HG03139 (cell line): ENCODE results near the gene CABP1.

Source experiments
- ATAC-seq: cut with Tn5 transposase; IDR thresholded peaks from one replicate; pipeline ENCODE4 v1.9.1; 2021; ENCODE audit not compliant: unreplicated experiment

Gene CABP1

DNA sequence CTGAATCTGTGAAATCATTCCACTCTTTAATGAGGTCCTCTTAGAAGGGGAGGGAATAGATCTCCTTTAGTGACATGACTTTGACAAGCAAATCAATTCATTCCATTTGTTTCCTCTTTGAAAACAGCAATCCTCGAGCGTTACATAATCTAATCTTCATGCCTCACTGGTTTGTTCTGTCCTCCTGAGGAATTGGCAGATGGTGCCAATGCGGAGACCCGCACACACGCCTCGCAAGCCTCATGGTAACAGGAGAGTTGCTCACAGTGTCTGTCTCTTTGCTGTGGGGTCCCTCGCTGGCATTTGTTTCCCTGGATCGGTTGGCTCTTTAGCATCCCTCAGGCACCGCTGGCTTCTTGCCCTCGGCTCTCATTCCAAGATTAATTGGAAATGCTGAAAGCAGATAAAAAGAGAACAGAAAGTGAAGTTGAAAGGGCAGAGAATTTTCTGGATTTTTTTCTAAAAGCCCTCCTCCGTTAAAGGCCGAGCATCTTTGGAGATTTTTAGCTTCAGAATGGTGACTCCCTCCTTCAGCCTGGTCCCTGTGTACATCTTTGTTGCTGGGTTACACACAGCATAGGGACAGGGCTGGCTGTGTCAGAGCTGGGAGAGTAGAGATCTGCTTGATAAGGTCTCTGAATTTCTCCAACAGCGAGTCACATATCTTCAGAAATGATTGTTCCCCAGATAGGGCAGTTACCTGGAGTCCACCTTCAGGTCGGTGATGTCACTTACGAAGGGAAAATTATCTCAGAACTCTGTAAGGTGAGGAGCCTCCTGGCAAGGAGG lies 10.1 kb upstream of the CABP1 start:
- ATAC-seq: no peak

DNA sequence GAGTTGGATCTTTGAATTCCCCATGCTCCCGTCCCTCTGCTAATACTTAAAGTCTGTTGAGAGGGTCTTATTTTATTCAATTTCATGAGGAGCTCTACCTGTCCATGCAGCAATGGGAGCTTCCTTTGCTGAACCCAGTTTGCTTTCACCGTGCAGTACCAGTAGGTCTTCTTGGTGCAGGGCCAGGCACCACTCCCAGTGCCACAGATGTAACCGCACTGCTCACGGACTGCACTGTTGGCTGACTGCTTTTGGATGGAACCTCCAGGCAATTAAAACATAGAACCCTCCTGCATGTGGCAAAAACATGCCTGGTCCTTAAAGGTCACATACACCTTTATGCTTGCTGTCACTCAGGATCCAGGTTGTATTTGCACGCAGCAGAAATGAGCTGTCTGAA lies 9.3 kb upstream of the CABP1 start:
- no peak for ATAC-seq

DNA sequence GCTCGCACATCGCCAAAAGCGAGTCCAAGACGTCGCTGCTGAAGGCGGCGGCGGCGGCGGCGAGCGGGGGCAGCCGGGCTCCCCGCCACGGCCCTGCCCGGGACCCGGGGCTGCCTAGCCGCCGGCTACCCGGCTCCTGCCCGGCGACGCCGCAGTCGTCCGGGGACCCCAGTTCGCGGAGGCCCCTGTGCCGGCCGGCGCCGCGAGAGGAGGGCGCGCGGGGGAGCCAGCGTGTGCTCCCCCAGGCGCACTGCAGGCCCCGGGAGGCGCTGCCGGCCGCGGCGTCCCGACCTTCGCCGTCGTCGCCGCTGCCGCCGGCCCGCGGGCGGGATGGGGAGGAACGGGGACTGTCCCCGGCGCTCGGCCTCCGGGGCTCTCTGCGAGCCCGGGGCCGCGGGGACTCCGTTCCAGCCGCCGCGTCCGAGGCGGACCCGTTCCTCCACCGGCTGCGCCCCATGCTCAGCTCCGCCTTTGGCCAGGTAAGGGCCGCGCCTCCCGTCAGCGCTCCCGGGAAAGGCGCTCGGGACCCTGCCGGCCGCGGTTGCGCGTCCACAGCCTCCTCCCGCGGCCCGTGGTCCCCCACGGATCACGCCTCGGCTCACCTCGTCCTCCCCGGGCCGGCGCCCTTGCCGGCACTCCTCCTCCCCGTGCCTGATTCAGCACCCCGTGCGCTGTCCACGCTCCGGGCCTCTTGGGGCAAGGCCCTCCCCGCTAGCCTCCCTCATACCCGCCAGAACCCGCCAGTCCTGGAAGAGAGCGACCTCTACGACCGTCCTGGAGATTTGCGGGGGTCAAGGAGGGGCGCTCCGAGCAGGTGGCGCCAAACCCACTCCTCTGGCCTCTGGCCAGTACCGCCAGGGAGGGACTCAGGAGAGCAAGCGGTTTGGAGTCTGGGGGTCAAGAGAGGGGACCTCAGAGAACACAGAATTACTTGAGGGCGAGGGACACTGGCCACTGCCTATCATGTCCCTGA lies 721 bp downstream of the CABP1 start:
- peak; percentile 41 for ATAC-seq

DNA sequence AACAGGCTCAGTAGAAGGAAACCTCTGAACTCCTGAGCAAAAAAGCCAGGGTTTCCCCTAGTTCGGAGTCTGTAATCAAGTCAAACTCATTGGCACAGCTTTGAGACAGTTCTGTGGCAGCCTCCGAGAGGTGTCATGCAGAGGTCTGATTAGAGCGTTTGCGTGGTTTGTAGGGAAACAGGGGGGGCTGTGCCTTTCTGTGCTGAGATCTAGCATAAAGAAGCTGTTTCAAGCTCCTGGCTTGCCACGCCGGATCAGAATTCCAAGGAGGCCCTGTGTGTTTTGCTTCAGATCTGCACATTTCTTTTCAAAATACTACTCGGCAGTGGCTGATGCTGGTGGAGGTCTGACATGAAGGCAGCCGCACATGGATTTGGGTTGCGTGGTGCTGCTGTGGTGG lies 1.7 kb downstream of the CABP1 start:
- ATAC-seq: no peak

DNA sequence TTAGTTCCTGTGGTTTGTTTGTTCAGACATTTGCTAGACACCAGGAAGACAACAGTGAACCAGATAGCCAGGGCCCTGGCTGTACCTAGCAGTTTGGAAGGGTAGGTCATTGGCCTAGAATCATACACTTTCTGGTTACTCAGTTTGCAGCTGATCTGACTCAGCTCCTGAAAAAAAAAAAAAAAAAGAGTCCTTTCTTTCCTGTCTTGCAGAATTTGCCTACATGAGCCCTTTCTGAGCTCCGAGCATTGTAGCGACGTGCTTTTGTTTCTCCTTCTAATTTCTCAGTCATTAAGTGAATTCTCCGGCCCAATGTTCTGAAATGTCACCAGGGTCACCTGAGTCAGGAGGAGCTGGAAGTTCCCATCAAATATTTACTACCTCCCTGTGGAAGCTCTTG lies 2.4 kb downstream of the CABP1 start:
- no peak for ATAC-seq

DNA sequence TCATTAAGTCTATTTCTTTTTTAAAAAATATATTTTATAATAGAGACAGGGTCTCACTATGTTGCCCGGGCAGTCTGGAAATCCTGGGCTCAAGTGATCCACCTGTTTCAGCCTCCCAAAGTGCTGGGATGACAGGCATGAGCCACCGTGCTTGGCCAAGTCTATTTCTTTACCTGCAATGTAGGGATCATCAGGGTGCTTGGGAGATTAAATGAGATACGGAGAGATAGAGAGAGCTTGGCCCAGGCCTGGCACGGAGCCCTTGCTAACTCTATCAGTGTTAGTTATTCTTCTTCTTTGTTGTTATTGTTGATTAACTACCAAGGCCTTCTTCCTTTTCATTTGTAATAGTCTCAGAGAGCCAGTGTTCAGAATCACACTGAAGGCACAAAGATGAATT lies 3.1 kb downstream of the CABP1 start:
- no peak for ATAC-seq

DNA sequence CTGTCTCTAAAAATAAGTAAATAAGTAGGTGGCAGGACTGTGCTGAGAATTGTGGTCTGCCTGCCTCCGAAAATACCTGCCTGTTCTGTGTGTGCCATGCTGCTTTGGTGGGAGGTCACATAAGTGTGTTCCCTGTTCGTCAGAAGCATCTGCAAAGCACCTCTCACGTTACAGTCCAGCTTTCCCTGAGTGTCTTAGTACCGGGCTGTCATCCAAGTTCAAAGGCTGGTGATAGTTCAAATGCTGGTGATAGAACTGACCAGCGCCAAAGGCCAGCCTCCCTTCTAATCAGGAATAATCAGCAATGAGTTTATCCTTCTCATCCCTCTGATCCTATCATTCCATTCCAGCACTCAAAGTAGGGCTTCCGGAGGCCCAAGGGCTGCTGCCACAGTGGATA lies 5.6 kb downstream of the CABP1 start:
- no peak for ATAC-seq

DNA sequence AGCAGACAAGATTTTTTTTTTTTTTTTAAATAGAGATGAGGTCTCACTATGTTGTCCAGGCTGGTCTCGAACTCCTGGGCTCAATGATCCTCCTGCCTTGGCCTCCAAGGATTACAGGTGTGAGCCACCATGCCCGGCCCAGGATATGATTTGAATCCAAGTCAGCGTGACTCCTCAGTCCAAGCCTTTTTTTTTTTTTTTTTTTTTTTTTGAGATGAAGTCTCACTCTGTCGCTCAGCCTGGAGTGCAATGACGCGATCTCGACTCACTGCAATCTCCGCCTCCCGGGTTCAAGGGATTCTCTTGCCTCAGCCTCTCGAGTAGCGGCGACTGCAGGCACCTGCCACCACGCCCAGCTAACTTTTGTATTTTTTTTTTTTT lies 6.9 kb downstream of the CABP1 start:
- no peak for ATAC-seq

DNA sequence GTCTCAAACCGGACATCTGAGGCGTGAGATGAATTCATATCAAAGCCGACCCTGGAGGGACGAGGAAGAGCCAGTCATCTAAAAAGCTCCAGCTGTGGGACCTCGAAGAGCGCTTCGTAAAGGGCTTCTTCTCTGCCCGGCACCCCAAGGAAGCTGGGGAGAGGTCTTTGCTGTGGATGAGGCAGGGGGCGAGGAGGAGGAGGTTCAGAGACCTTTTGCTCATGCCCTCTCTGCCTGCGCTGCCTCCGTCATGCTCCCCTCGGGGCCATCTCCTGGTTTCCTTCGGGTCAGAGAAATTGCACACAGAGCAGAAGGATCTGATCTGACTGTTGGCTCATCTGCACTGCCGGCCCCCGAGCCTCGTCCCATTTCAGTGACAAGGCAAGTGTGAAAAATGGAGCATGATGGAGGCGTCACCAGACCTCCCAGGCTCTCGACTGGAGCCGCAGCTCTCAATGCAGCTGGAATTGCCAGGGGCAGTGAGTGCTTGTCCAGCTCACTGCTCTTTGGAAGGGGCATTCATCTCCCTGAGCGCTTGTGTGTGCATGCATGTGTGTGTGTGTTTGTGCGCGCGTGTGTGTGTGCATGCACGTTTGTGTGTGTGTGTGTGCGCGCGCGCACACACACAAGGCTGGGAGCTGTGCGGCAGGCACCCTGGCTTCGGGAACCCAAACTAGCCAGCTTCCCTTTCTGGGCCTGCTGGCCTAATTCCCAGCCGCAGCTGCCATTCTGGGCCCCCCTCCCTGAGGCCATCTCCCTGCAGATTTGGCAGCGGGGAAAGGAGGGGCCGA lies 9.2 kb downstream of the CABP1 start:
- no peak for ATAC-seq

DNA sequence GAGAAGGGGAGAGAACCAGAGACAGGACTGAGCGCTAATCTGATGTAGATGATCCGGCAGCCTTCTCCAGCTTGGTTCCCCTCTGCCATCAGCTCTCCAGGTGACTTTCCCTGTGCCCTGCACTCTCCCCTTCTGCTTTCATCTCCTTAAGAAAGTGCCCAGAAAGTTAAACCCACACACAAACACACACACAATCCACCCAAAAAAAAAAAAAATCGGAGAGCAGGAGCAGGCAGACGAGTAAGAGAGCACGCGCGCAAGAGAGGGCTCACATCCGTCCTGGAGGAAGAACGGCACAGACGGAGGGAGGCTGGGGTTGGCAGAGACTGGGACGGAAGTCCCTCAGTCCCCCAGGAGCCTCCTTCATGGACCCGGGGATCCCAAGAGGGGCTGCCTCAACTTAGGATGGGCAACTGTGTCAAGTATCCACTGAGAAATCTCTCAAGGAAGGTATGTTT lies 9.8 kb downstream of the CABP1 start:
- no peak for ATAC-seq

DNA sequence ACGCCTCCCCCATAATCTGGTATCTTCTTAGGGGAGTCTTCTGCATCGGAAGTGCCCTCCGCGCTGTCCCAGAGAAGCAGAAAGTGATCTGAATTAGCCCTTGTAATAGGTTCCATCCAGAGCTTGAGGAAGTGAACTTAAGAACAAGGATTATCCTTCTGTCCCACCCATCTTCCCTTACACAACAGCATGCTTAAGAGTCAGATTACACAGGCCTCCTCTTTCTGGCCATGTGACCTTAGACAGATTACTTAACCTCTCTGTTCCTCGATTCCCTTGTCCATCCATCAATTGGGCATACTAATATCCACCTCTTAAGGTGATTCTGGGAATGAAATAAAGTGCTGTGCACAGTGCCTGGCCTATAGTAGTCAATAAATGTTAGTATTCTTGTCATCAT lies 11.4 kb downstream of the CABP1 start:
- ATAC-seq: no peak

DNA sequence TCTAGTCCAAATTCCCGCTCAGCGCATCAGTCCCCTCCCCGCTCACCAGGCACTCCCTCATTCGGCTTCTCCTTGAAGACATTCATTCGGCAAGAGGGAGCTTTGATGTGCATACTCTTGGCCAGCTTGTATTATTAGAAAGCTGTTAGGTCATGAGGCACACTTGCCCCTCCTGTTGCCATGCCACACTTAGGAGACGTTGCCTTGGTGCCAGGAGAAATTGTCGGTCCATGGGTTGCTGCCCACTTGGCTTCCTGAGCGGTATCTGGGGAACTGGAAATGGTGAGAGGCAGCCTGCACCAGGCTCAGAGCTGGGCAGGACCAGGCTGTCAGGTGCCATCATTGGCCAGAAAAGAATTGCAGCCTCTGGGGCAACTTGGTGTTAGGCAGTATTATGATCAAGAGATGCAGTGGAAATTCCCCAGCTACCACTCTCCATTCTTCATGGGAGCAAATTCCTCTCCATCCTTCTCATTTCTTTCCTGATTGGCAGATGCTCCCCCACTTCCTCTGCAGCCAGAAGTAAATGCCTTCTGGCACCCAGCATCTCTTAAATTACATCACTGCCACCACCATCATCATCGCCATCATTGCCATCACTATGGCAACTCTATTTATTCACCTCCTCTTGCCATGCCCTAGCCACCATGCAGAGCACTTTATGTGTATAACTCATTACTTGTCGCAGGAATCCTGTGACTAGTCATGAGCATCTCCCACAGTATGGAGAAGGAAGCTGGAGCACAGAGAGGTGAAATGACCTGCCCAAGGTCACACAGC lies 12.4 kb downstream of the CABP1 start:
- ATAC-seq: no peak

DNA sequence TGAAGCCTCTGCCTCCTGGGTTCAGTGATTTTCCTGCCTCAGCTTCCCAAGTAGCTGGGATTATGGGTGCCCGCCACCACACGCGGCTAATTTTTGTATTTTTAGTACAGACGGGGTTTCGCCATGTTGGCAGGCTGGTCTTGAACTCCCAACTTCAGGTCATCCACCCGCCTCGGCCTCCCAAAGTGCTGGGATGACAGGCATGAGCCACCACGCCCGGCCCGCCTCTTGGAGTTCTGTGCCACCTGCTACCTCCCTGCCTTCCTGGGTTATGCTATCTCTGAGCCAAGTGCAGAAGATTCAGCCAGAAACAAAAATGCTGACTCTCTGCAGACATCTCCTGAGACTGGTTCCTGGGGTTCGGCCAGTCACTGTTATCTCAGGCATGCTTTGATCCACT lies 13.2 kb downstream of the CABP1 start:
- no peak for ATAC-seq

DNA sequence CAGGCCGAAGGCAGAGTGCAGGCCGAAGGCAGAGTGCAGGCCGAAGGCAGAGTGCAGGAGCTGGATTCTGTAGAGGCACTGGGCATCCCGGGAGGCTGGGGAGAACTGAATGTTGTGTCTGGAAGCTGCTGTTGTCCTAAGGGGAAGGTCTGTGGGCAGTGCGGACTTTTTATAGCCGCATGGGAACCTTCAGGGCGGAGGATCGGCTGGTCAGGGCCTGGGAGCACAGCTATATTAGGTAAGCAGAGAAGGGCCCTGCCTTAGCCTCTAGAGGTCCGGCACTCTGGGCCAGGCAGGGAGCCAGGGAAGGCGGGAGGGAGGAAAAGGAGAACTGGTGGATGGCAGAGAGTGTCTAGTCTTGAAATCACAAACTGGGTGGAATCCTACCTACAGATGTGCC lies 14.2 kb downstream of the CABP1 start:
- no peak for ATAC-seq

DNA sequence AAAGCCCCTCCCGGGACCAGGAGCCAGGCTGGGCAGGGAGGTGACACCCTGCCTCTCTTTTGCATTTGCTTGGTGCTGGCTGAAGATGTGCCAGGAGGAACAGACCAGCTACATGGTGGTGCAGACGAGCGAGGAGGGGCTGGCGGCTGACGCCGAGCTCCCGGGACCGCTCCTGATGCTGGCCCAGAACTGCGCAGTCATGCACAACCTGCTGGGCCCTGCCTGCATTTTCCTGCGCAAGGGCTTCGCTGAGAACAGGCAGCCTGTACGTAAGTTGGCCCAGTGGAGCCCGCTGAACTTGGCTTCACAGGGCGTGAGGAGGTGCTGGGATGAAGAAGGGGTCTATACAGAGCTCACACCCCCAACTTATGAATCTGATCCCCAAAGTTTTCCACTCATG lies 15.6 kb downstream of the CABP1 start:
- no peak for ATAC-seq

DNA sequence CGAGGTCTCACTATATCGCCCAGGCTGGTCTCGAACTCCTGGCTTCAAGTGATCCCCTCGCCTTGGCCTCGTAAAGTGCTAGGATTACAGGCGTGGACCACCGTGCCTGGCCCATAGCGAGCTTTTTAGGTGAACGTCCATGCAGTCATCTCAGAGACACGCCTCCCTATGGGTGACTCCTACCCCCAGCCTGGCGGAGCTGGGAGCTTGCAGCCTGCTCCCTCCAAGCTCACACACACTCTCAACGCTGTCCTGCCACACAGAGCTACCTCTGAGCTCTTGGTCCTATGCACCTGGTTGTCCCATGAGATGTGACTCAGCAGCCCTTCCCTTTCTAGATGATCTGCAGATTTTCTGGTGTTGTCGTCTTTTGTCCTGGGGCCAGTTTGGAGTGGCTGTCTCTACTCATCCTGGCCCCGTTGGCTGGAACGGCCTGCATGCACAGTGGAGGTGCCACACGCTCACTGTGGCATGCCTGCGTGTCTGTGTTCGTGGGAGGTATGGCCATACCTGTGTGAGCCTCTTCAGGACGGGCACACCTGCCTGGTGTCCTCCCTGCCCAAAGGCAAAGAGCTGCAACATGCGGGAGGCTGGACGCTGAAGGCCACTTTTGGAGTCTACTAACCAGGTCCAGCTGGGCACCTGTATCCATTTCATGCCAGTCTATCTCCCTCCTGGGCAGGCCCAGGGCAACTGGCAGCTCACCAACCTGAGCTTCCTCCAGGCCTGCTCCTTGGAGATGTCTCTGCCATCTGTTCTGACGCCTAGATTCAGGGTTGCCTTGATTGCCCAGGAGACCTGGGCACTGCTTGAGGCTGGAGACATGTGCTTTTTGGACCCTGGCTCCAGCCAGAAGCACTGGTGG lies 18.1 kb downstream of the CABP1 start:
- no peak for ATAC-seq

DNA sequence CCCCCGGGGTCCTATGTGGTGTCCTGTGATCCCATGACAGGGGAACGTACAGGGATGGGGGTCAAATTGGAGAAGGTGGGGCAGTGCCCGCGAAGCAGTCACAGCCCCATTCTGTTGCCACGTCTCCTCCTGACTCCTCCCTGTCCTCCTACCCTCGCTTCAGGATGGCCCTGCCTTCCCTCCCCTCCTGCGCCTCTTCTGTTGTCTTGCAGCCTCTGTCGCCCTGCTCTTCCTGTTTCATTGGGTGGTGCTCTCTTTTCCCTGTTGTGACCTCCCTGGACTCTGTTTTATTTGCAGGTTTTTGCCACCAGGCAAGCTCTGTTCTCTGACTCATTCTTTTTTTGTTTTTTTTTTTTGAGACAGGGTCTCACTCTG lies 18.7 kb downstream of the CABP1 start:
- no peak for ATAC-seq

DNA sequence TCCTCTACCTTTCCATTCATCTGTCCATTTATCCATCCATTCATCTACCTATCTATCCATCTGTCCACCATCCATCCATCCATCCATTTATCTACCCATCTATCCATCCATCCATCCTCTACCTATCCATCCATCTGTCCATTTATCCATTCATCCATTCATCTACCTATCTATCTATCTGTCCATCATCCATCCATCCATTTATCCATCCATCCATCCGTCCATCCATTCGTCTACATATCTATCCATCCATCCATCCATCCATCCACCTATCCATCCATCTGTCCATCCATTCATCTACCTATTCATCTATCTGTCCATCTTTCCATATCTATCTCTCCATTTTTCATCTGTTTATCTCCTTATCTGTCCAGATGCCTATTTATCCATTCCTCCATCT lies 21.0 kb downstream of the CABP1 start:
- ATAC-seq: no peak

DNA sequence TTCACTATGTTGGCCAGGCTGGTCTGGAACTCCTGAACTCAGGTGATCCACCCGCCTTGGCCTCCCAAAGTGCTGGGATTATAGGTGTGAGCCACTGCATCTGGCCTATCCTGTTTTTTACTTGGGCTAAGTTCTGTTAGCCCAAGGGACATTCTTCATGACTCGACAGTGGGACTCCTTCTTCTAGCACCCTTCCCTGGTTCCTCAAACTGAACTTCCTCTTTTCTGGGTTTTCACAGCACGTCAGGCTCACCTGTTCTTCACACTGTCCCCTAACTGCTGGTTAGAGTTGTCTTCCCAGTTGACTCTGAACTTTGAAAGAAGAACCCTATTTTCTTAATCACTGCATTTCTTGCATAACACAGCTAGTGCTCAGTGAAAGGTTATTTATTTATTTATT lies 22.5 kb downstream of the CABP1 start:
- no peak for ATAC-seq

DNA sequence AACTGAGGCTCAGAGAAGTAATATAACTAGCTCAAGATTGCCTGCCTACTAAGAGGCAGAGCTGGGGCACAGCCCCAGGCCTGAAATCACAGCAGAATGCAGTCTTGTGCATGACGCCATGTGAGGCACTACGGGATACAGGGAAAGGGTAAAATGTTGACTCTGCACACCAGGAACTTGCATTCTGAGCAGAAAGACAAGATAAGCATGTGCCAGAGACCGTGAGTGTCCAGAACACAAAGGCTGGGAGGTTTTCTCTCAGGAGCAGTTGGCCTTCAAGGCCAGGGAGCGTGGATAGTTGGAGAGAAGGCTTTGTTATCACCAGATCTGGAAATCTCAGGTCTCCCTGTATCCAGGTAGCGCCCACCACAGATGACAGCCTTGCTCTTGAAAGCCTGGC lies 23.3 kb downstream of the CABP1 start:
- no peak for ATAC-seq
